ENCODE results near the gene CHRM1.

GRCh38 chr11:62896049-62896448, 25.1 kb downstream of the CHRM1 start:
- TF ChIP-seq CTCF (IDR thresholded peaks at IDR 0.05) (no peak), EP300 (IDR thresholded peaks at IDR 0.05) (peak in 1 of 2 donors; percentile 57)

All from tibial nerve (tissue), 4 donors.